Measurements from ENCODE around the gene ZNF385C. TPM values are rescaled to one million over a fixed set of nuclear protein-coding genes. Genes with fewer than 3 reads are reported as not detected.
A peak's percentile ranks its signal among the peaks of the same experiment; 100 is the strongest.

ZNF385C gene
- total RNA-seq, 1 donor from 2014 or later = 1.2 TPM

- no peak for DNase-seq (ENCODE audit: low spot score)
Measured at GRCh38 chr17:42124256-42124655, 26.0 kb upstream of the ZNF385C start.

GRCh38 chr17:42122371-42123303, 24.4 kb upstream of the ZNF385C start, which contains the start of gene HSPB9:
HSPB9 (plus strand) TSS chr17:42122804; CDS start chr17:42122851, 47 bp downstream.
- DNase-seq (ENCODE audit: low spot score) = peak; percentile 63

- peak; percentile 91 for DNase-seq (ENCODE audit: low spot score)
Measured at GRCh38 chr17:42120770-42121769, 22.8 kb upstream of the ZNF385C start, which contains the start of gene KAT2A. KAT2A (minus strand) TSS chr17:42121367; CDS start chr17:42121304, 63 bp downstream.

GRCh38 chr17:42120161-42120769, 22.0 kb upstream of the ZNF385C start:
- no peak for DNase-seq (ENCODE audit: low spot score)

- no peak for DNase-seq (ENCODE audit: low spot score)
Measured at GRCh38 chr17:42119301-42119700, 21.0 kb upstream of the ZNF385C start.

- DNase-seq (ENCODE audit: low spot score) = no peak
Measured at GRCh38 chr17:42118545-42118944, 20.3 kb upstream of the ZNF385C start.

- DNase-seq (ENCODE audit: low spot score) = no peak
Measured at GRCh38 chr17:42118126-42118510, 19.8 kb upstream of the ZNF385C start.

DNA sequence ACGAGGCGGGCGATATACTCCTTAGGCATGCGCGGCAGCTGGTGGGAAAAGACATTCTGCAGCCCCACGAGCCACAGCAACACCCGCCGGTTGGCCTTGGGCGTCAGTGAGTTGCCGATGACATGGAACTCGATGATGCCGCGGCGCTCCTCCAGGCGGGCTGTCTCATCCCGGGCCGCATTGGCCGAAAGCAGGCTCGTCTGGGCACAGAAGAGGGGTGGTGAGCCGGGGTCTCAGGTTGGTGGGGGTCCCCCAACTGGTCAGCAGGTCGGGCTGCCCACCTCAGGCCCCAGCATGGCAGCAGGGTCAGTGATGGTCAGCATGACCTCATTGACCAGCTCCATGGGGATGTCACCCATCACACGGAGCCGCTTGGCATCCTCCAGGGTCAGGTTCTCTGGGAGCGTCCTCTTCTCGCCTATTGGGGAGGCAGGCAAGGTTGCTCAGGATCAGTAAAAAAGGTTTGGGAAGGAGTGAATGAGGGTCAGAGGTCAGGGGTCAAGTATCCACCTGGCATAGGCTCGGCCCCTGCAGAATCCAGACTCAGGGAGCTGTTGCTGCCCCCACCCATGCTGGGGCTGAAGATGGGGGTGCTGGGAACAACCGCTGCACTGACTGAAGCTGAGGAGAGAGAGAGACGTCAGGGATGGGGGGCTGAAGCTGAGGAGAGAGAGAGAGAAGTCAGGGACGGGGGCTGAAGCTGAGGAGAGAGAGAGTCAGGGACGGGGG, 19.3 kb upstream of the ZNF385C start:
- DNase-seq (ENCODE audit: low spot score) = no peak

- DNase-seq (ENCODE audit: low spot score) = peak; percentile 85
Measured at GRCh38 chr17:42116705-42117396, 18.6 kb upstream of the ZNF385C start.

DNA sequence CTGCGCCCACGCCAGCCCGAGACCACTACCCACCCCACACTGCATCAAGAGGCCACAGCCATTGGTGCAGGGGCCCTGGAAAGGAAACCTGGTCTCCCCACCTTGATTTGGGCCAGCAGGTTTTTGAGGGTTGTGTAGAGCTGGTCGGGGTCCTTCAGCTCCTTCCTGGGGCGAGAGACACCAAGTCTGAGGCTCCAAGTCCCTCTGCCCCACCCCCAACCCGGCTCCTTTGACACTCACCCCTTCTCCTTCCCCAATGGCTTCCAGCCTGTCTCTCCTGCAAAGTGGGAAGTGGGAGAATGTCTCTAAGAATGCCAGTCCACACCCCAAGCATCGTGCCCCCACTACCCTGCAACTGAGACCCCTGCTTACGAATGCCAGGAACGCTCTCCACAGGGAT, 15.8 kb upstream of the ZNF385C start:
- no peak for DNase-seq (ENCODE audit: low spot score)

DNA sequence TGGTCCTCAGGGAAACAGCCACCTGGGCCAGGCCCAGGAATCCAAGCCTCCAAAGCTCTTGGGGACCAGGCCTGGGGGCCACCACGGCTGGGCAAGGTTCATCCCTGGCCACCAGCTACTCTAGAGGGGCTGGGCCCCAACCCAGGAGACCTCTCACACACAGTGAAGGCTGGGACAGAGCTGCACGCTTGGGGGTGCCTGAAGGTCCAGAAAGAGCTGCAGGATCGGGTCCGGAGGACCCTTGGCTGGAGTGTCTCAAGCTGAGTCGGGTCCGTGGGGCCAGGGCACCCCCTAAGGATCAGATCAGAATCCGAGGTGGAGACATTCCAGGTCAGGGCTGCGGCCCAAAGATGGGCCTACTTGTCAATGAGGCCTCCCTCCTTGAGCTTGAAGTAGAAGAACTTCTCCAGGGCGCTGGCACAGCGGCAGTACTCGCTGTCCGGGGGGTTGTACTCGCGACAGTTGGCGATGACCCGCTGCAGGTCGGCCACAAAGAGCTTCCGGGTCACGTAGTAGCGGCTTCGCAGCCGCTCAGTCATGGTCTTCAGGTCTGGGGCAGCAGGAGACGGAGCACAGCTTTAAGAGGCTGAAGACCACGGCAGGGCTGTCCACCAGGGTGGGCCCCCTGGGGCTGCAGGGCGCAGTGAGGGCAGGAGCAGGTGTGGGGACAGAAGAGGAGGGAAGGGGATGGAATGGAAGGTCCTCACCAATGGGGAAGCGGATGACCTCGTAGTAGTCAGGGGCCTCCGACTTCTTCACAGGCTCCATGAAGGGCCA, 15.2 kb upstream of the ZNF385C start:
- no peak for DNase-seq (ENCODE audit: low spot score)

- DNase-seq (ENCODE audit: low spot score) = peak; percentile 92
Measured at GRCh38 chr17:42112552-42113176, 14.4 kb upstream of the ZNF385C start, which contains the start of gene DHX58. DHX58 (minus strand) TSS chr17:42112714; CDS start chr17:42111892, 822 bp downstream.

- no peak for DNase-seq (ENCODE audit: low spot score)
Measured at GRCh38 chr17:42111871-42112551, 13.7 kb upstream of the ZNF385C start.

- DNase-seq (ENCODE audit: low spot score) = no peak
Measured at GRCh38 chr17:42111265-42111636, 13.0 kb upstream of the ZNF385C start.

GRCh38 chr17:42110301-42111264, 12.3 kb upstream of the ZNF385C start:
- no peak for DNase-seq (ENCODE audit: low spot score)

DNA sequence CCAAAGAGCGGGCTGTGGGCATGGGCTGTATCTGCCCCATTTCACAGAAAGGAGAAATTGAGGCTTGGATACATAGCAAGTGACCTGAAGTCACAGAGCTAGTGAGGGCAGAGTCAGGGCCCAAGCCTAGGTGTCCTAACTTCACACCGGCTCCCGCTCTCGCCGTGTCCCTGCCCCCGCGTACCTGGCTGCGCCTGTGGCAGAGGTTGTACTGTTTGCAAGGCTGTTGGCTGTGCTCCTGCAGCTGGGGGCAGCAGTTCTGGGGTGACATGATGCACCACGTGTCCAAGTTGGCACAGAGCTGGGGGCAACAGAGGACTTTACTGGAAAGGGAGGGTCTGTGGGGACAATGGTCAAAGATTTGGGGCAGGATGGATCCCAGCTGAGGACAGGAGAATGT, 10.8 kb upstream of the ZNF385C start:
- no peak for DNase-seq (ENCODE audit: low spot score)

Data from umbilical cord (tissue), 2 donors.